Kidney epithelial cell (primary cell): ENCODE measurements around the gene CAVIN1. TPM values are rescaled to one million over a fixed set of nuclear protein-coding genes. Genes with fewer than 3 reads are reported as not detected.

Experiments used
- DNase-seq: peaks from one replicate; pipeline ENCODE4 v3.0.0-alpha.2; 2010; ENCODE audit warnings: low read depth
- H3K27me3 ChIP-seq: 2 replicates; pipeline ENCODE4 v1.6.0; 2011; ENCODE audit warnings: low read length; ENCODE audit not compliant: control insufficient read depth, insufficient read depth
- H3K36me3 ChIP-seq: 2 replicates; pipeline ENCODE4 v1.5.1; 2011; ENCODE audit warnings: low read length; ENCODE audit not compliant: control insufficient read depth, insufficient read depth
- H3K4me3 ChIP-seq: 2 replicates; pipeline ENCODE4 v1.5.1; 2011; ENCODE audit warnings: low read depth, mild to moderate bottlenecking, control low read depth, low read length
- total RNA-seq: library from RNA; depleted of rRNA; stranded (reverse); fragments of >200 nt; gene quantifications from 2 replicates; pipeline ENCODE4 v1.2.3, GENCODE V29; 2015
- TF ChIP-seq, protein P1 (sequence below): IDR thresholded peaks from 2 replicates; pipeline ENCODE4 v1.5.1; 2011; ENCODE audit warnings: mild to moderate bottlenecking, moderate library complexity, low read length, control low read depth, inconsistent platforms; ENCODE audit not compliant: insufficient read depth, poor library complexity, severe bottlenecking

CAVIN1 gene
- total RNA-seq, 1 donor from 2014 or later, result 70.2 TPM

- TF ChIP-seq, protein P1, sequence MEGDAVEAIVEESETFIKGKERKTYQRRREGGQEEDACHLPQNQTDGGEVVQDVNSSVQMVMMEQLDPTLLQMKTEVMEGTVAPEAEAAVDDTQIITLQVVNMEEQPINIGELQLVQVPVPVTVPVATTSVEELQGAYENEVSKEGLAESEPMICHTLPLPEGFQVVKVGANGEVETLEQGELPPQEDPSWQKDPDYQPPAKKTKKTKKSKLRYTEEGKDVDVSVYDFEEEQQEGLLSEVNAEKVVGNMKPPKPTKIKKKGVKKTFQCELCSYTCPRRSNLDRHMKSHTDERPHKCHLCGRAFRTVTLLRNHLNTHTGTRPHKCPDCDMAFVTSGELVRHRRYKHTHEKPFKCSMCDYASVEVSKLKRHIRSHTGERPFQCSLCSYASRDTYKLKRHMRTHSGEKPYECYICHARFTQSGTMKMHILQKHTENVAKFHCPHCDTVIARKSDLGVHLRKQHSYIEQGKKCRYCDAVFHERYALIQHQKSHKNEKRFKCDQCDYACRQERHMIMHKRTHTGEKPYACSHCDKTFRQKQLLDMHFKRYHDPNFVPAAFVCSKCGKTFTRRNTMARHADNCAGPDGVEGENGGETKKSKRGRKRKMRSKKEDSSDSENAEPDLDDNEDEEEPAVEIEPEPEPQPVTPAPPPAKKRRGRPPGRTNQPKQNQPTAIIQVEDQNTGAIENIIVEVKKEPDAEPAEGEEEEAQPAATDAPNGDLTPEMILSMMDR, result no peak
- Histone ChIP-seq H3K27me3 (no peaks in the 10 kb centered on the region), H3K36me3 (no peaks in the 10 kb centered on the region), H3K4me3 (no peak overlapping the region)
- DNase-seq, result no peak
These were observed 13.3 kb upstream of the CAVIN1 start for GRCh38 chr17:42436391-42436790.

- H3K27me3 ChIP-seq, result no peaks in the 10 kb centered on the region
- TF ChIP-seq, protein P1, result no peak
- no peaks in the 10 kb centered on the region for H3K36me3 ChIP-seq
- no peak overlapping the region for H3K4me3 ChIP-seq
- no peak for DNase-seq
These were observed 8.7 kb upstream of the CAVIN1 start for GRCh38 chr17:42431758-42432161.

DNA sequence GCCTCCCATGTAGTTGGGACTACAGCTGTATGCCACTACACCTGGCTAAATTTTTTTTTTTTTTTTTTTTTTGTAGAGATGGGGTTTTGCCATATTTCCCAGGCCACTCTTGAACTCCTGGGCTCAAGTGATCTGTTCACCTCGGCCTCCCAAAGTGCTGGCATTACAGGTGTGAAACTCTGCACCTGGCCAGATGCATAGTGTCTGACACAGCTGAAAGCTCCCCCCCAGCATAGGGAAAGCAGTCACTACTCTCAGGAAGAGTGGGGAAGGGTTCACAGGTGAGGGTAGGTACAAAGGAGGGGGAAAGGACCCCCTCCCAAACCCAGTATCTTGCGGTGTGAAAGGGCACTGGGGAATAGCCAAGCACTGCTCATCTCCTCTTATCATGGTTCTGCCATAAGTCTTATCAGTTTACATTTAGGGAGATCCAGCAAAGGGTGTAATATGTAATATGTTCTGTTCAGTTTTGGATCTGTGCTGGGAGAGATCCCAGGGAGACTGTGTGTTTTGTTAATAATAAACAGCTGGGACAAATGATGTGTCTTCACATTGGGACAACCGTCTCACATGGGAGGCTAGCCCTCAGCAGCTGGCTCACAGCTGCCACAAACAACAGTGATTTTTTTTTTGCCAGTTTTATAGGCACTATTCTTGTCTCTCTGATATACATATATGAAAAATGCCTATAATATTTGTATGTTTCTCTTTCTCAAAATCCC lies 6.8 kb upstream of the CAVIN1 start:
- no peak for DNase-seq
- Histone ChIP-seq H3K36me3 (no peaks in the 10 kb centered on the region), H3K27me3 (no peaks in the 10 kb centered on the region), H3K4me3 (no peak overlapping the region)
- TF ChIP-seq, protein P1, result no peak

GRCh38 chr17:42428141-42428944 lies 5.3 kb upstream of the CAVIN1 start:
- peak; percentile 94 for DNase-seq
- Histone ChIP-seq H3K4me3 (no peak overlapping the region), H3K27me3 (no peaks in the 10 kb centered on the region), H3K36me3 (no peaks in the 10 kb centered on the region)
- TF ChIP-seq, protein P1, result peak; percentile 81

DNA sequence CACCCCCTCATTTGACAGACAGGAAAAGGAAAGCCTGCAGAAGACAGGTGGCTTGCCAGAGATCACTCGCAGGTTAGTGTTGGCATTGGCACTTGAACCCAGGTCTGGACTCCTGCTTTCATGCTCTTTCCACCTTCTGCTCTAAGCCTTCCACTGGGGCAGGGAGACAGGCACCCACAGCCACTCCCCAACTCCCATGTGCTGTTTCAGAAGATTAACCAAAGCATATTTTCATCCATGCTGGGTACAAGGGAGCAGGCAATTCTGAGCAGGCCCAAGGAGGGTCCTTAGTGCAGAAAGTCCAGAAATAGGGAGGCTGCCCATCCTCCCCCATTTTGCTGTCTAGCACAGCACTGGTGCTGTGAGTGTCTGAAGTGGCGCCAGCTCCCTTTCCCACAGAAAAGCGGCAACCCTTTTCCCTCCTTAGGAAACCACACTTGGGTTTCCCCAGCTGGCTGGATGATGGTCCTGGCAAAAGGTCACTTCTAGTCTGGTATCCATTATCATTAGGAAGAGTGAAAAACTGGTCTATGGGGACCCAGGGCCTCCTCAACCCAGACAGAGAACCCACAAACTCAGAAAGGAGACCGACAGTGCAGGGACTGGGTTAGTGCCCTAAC lies 2.0 kb upstream of the CAVIN1 start:
- Histone ChIP-seq H3K4me3 (no peak overlapping the region), H3K36me3 (no peaks in the 10 kb centered on the region), H3K27me3 (no peaks in the 10 kb centered on the region)
- DNase-seq, result no peak
- TF ChIP-seq, protein P1, result no peak
